Vagina (tissue), 2 donors: ENCODE results near the gene PALLD.
A peak's percentile ranks its signal among the peaks of the same experiment; 100 is the strongest.

Experiments
- POLR2A ChIP-seq, 2 donors: fragments of 450-650 bp; IDR thresholded peaks; one replicate each; pipeline ENCODE4 v1.6.1; 2017; ENCODE audit warnings: antibody characterized with exemption in 2 of 2, mild to moderate bottlenecking in 2 of 2, moderate library complexity in 2 of 2
- POLR2AphosphoS5 ChIP-seq, 2 donors: sonication (generic); formaldehyde crosslinking; IDR thresholded peaks; one replicate each; pipeline ENCODE4 v1.9.0; 2017; ENCODE audit warnings: antibody characterized with exemption in 2 of 2, mild to moderate bottlenecking in 2 of 2, low read depth in 1 of 2; ENCODE audit not compliant: insufficient read depth in 1 of 2
- TF ChIP-seq, protein P1 (sequence below), 3 experiments: fragments of 450-650 bp in 2 of 3; fragments of 200-600 bp in 1 of 3; sonication (generic) in 1 of 3; IDR thresholded peaks; one replicate each; pipeline ENCODE4 v1.5.1; 2017 to 2019; ENCODE audit warnings: antibody characterized with exemption in 3 of 3, mild to moderate bottlenecking in 2 of 3, moderate library complexity in 2 of 3

DNA sequence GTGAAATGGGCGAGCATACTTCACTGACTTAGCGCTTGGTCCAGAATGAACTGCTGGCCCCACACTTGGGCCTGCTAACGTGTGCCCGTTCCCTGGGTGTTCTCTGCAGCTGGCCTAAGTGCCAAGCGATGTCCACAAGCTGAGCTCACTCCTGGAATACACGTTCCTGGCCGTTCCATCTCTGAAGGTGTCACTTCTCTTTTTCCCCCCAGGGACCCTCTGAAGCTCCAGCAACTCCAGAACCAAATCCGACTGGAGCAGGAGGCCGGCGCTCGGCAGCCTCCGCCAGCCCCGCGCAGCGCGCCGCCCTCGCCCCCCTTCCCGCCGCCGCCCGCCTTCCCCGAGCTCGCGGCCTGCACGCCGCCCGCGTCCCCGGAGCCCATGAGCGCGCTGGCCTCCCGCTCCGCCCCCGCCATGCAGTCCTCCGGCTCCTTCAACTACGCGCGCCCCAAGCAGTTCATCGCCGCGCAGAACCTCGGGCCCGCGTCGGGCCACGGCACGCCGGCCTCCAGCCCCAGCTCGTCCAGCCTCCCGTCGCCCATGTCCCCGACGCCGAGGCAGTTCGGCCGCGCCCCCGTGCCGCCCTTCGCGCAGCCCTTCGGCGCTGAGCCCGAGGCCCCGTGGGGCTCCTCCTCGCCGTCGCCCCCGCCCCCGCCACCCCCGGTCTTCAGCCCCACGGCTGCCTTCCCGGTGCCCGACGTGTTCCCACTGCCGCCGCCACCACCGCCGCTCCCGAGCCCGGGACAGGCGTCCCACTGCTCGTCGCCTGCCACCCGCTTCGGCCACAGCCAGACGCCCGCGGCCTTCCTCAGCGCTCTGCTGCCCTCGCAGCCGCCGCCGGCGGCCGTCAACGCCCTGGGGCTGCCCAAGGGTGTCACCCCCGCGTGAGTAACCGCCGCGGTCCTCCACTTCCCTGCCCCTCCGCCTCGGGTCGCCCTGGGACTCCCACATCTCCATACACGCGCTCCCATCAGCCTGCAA lies 380.9 kb downstream of the PALLD start:
- TF ChIP-seq, protein P1, sequence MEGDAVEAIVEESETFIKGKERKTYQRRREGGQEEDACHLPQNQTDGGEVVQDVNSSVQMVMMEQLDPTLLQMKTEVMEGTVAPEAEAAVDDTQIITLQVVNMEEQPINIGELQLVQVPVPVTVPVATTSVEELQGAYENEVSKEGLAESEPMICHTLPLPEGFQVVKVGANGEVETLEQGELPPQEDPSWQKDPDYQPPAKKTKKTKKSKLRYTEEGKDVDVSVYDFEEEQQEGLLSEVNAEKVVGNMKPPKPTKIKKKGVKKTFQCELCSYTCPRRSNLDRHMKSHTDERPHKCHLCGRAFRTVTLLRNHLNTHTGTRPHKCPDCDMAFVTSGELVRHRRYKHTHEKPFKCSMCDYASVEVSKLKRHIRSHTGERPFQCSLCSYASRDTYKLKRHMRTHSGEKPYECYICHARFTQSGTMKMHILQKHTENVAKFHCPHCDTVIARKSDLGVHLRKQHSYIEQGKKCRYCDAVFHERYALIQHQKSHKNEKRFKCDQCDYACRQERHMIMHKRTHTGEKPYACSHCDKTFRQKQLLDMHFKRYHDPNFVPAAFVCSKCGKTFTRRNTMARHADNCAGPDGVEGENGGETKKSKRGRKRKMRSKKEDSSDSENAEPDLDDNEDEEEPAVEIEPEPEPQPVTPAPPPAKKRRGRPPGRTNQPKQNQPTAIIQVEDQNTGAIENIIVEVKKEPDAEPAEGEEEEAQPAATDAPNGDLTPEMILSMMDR (IDR thresholded peaks at IDR 0.05), result no peak
- TF ChIP-seq POLR2A (IDR thresholded peaks at IDR 0.05) (no peak), POLR2AphosphoS5 (IDR thresholded peaks at IDR 0.05; ENCODE audit: insufficient read depth in 1 of 2, low read depth in 1 of 2) (peak in 1 of 2 donors; percentile 44)
